Loucy (cell line): Measurements from ENCODE around the gene IFT74.

Experiments used
- H2AFZ ChIP-seq: fragments of 200-600 bp; sonication (generic); 2 replicates; pipeline ENCODE4 v1.6.0; 2016; ENCODE audit warnings: antibody characterized with exemption, mild to moderate bottlenecking, low read length, moderate library complexity
- H3F3A ChIP-seq: fragments of 200-600 bp; 2 replicates; pipeline ENCODE4 v1.6.0; 2016; ENCODE audit warnings: antibody characterized with exemption, low read depth, mild to moderate bottlenecking
- H3K27me3 ChIP-seq: fragments of 200-600 bp; sonication (generic); 2 replicates; pipeline ENCODE4 v1.6.1; 2014; ENCODE audit warnings: low read length, mild to moderate bottlenecking; ENCODE audit not compliant: insufficient read depth, poor library complexity, severe bottlenecking
- H3K36me3 ChIP-seq: fragments of 200-600 bp; sonication (generic); 2 replicates; pipeline ENCODE4 v1.6.1; 2016; ENCODE audit warnings: low read length; ENCODE audit not compliant: insufficient read depth
- H3K4me1 ChIP-seq: fragments of 200-600 bp; sonication (generic); 2 replicates; pipeline ENCODE4 v1.5.1; 2014; ENCODE audit warnings: low read length, mild to moderate bottlenecking; ENCODE audit not compliant: insufficient read depth, poor library complexity, severe bottlenecking
- H3K4me2 ChIP-seq: fragments of 200-600 bp; sonication (generic); 2 replicates; pipeline ENCODE4 v1.6.0; 2014; ENCODE audit warnings: antibody characterized with exemption, low read length, low read depth, mild to moderate bottlenecking; ENCODE audit not compliant: poor library complexity, severe bottlenecking
- H3K4me3 ChIP-seq: fragments of 200-600 bp; sonication (generic); 2 replicates; pipeline ENCODE4 v1.5.1; 2014; ENCODE audit warnings: low read length, mild to moderate bottlenecking, mixed read lengths; ENCODE audit not compliant: poor library complexity, severe bottlenecking
- H3K79me2 ChIP-seq: fragments of 200-600 bp; sonication (generic); 2 replicates; pipeline ENCODE4 v1.6.1; 2014; ENCODE audit warnings: low read length; ENCODE audit not compliant: insufficient read depth
- H3K9ac ChIP-seq: fragments of 200-600 bp; sonication (generic); 2 replicates; pipeline ENCODE4 v1.6.0; 2014; ENCODE audit warnings: mild to moderate bottlenecking, low read depth, low read length, moderate library complexity; ENCODE audit not compliant: poor library complexity, severe bottlenecking
- H3K9me2 ChIP-seq: fragments of 200-600 bp; sonication (generic); replicated peaks from 2 replicates; pipeline ENCODE4 v1.6.1; 2016; ENCODE audit warnings: low read depth, low read length, mixed read lengths
- H3K9me3 ChIP-seq: fragments of 200-600 bp; sonication (generic); 2 replicates; pipeline ENCODE4 v1.6.1; 2014; ENCODE audit warnings: mild to moderate bottlenecking, antibody characterized with exemption, low read length, low read depth; ENCODE audit not compliant: insufficient read depth
- H4K20me1 ChIP-seq: fragments of 200-600 bp; sonication (generic); 2 replicates; pipeline ENCODE4 v1.6.0; 2014; ENCODE audit warnings: antibody characterized with exemption, low read length, mild to moderate bottlenecking; ENCODE audit not compliant: insufficient read depth, poor library complexity, severe bottlenecking
- CTCF ChIP-seq: fragments of 200-600 bp; sonication (generic); conservative IDR thresholded peaks from 2 replicates; pipeline ENCODE4 v1.5.1; 2014; ENCODE audit warnings: mild to moderate bottlenecking, antibody characterized with exemption, low read length
- EZH2phosphoT487 ChIP-seq: fragments of 200-600 bp; IDR thresholded peaks from 2 replicates; pipeline ENCODE4 v1.6.1; 2018; ENCODE audit warnings: antibody characterized with exemption, mild to moderate bottlenecking, moderate library complexity, borderline replicate concordance

Gene IFT74

DNA sequence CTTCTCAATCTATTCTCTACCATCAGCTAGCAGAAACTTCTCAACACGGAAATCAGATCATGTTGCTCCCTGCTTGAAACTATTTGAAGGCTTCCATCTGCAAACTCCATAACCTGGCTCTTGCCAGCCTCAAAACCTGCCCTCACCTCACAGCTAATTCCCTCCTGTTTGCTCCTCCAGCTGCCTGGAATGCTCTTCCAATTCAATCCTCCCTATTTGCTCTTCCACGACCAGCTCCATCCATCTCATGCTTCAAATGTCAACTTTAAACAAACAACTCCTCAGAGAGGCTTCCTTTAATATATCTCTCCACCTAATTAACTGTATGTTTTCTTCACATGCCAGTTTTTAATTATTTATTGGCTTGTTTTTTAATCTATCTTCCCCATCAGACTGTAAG lies 10.6 kb upstream of the IFT74 start:
- Histone ChIP-seq H3K4me3 (peak overlapping the region; percentile 97), H3K27me3 (peaks cover 3% of the 10 kb centered on the region), H3K4me2 (peak overlapping the region; percentile 99), H3K9me2 (no peaks in the 10 kb centered on the region), H3F3A (no peaks in the 10 kb centered on the region), H4K20me1 (peaks cover 55% of the 10 kb centered on the region), H3K36me3 (no peaks in the 10 kb centered on the region), H3K4me1 (peaks cover 57% of the 10 kb centered on the region), H2AFZ (no peak overlapping the region), H3K9me3 (no peaks in the 10 kb centered on the region), H3K9ac (peak overlapping the region; percentile 94), H3K79me2 (peaks cover 64% of the 10 kb centered on the region)
- TF ChIP-seq EZH2phosphoT487 (no peak), CTCF (no peak)

GRCh38 chr9:26946753-26947727 lies 9.2 kb upstream of the IFT74 start, which contains the start of gene PLAA:
PLAA (minus strand) TSS chr9:26947242; CDS start chr9:26947045, 197 bp downstream.
- Histone ChIP-seq H3K9ac (peak within 1 kb of the TSS; percentile 94), H3F3A (no peaks in the 10 kb centered on the region), H3K9me3 (no peaks in the 10 kb centered on the region), H3K27me3 (peaks cover 9% of the 10 kb centered on the region), H3K4me3 (peak within 1 kb of the TSS; percentile 97), H3K9me2 (no peaks in the 10 kb centered on the region), H2AFZ (peak within 1 kb of the TSS; percentile 98), H3K36me3 (no peaks in the 10 kb centered on the region), H4K20me1 (peaks cover 41% of the 10 kb centered on the region), H3K4me1 (peaks cover 44% of the 10 kb centered on the region), H3K4me2 (peak within 1 kb of the TSS; percentile 99), H3K79me2 (peaks cover 50% of the 10 kb centered on the region)
- no peak for TF ChIP-seq EZH2phosphoT487
- 0 out of 2 replicates have a peak, but pooled peaks have one; percentile 18 for TF ChIP-seq CTCF

- H3K4me3 ChIP-seq = peak overlapping the region; percentile 97
- H3K79me2 ChIP-seq = peaks cover 43% of the 10 kb centered on the region
- no peaks in the 10 kb centered on the region for H3F3A ChIP-seq
- H3K27me3 ChIP-seq = peaks cover 9% of the 10 kb centered on the region
- H3K36me3 ChIP-seq = no peaks in the 10 kb centered on the region
- no peaks in the 10 kb centered on the region for H3K9me3 ChIP-seq
- H4K20me1 ChIP-seq = peaks cover 34% of the 10 kb centered on the region
- peaks cover 40% of the 10 kb centered on the region for H3K4me1 ChIP-seq
- TF ChIP-seq EZH2phosphoT487 = no peak
- TF ChIP-seq CTCF = no peak
- peak overlapping the region; percentile 94 for H3K9ac ChIP-seq
- no peaks in the 10 kb centered on the region for H3K9me2 ChIP-seq
- peak overlapping the region; percentile 87 for H3K4me2 ChIP-seq
- H2AFZ ChIP-seq = peak overlapping the region; percentile 98
These were observed 8.5 kb upstream of the IFT74 start for GRCh38 chr9:26947736-26948135.
